Inflammatory macrophage treated with lipopolysaccharide for 4 hours (primary cell): Measurements from ENCODE around the gene CDKAL1.
A peak's percentile ranks its signal among the peaks of the same experiment; 100 is the strongest.
"Not testable (repeated sequence)": the region's sequence is repeated elsewhere in the genome, so short reads cannot be mapped to it uniquely, and the experiment has no call there.

Source experiments
- DNase-seq: peaks from one replicate; pipeline ENCODE4 v3.0.0-alpha.2; 2020

CDKAL1 gene

DNA sequence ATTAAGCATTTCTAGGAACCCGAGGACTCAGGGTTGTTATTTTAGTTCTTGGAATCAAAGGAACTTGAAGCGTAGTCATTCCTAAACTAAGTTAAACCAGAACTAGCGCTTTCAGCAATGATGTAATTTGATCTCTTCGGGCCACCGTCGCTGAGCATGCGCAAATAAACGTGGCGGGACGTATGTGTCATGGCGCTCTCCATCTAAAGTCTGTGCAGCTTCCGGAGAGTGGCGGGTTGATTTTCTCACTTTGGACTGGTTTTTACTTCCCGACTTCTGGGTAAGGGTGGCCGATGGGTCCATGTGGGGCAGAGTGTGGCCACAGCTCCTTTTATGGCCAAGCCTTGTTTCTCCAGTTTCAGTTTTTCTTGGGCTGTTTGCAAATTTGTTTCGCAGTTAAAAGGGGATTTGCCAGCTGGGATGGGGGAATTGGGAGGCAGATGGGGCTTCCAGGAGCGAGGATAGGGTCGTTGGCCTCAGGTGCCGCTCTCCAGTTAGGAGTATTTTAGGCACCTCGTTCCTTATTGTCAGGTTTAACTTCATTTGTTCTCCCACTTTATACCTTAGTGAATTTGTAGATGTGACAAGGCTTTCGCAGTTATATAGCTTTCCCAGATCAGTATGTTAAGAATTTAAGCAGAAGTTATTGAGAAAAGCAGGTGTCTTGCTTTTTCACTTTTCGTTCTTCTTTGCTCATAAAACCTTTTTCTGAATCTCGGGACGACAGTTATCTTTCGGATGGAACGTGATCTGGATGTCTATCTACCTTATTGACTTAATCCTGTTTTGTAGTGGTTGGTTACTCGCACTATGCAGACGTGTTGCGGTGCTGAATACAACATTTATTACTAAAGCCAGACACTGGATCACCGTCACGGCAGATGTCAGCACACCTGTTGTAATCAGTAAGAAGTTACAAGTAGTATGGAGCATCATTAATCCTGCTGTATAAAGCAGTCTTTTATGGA, at the start of gene CDKAL1:
TSS of gene CDKAL1 (plus strand) at position 163 of the 968 bp plus-strand sequence. CDS start 11,894 bp downstream, outside the sequence.
- DNase-seq, result peak; percentile 94

DNA sequence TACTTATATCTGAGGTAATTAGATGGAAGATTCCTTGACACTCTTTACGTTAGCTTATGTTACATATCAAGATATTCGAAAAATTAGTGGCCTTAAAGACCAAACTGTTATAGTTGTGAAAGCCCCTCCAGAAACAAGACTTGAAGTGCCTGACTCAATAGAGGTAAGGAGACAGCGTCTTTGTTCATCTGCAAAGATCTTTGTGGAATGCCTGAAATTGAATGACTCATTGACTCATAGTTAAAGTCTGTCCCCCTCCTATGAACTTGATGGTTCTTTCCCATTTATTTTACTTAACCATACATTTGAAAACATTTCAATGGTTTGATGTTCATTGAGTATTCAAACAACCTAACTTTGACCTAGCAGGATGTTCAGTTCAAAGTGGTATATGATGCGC, 47.6 kb upstream of the CDKAL1 start:
- no peak for DNase-seq

DNA sequence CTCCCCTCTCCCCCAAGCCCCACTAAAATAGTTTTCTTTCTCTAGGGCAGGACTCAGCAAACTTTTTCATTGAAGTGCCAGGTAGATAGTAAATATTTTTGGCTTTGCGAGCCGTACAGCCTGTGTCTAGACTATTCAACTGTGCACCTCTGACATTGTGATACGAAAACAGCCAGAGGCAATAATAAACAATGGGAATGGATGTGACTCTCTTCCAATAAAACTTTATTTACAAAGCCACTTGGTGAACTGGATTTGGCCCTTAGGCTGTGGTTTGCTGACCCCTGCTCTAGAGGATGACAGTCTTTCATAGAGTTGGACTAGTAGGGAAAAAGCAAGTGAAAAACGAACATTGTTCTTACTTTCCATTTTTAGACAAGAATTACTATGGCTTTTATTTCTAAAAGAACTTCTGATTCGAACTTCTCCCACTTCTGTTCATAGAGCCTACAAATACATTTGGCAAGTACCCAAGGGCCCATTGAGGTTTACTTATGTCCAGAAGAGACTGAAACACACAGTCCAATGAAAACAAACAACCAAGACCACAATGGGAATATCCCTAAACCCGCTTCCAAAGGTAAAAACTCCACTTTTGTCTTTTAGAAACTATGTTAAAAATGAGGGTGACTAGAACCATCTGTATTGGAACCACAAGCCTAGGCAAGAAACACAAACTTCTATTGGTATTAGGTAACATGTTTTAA, 46.4 kb upstream of the CDKAL1 start:
- no peak for DNase-seq

DNA sequence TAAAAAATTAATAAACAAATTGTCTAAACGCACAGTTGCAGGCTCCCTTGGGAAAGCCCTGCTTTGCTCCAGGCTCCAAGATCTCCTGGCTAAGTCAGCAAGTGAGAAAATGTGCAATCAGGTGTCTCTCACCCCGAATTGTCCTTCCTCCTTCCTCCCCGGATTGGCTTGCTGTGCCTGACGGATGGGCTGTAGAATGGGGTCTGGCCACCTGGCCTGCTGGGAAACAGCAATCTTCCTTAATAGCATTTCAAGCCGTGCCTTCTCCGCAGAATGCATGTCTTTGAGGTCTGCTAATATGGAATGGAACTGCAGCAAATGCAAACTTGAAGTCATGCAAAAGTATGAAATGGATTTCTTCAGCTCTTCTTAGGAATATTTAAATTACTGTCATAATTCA, 43.7 kb upstream of the CDKAL1 start:
- no peak for DNase-seq

DNA sequence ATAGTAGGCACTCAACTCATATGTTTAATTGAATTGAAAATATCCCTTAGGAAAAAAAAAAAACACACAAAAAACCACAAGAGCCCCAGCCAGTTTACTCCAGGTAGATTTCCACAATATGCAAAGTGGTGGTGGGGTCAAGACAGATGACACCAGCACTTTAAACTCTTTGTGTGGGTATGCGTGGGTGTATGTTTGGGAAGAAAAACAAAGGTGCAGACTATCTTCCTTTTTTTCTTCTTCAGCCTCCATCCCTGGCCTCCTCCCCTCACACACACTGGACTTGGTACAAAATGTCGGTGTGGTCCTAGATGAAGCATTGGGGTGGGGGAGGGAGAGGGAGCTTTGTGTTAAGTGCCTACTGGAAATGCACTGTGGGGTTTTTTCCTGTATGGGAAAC, 42.2 kb upstream of the CDKAL1 start:
- no peak for DNase-seq

DNA sequence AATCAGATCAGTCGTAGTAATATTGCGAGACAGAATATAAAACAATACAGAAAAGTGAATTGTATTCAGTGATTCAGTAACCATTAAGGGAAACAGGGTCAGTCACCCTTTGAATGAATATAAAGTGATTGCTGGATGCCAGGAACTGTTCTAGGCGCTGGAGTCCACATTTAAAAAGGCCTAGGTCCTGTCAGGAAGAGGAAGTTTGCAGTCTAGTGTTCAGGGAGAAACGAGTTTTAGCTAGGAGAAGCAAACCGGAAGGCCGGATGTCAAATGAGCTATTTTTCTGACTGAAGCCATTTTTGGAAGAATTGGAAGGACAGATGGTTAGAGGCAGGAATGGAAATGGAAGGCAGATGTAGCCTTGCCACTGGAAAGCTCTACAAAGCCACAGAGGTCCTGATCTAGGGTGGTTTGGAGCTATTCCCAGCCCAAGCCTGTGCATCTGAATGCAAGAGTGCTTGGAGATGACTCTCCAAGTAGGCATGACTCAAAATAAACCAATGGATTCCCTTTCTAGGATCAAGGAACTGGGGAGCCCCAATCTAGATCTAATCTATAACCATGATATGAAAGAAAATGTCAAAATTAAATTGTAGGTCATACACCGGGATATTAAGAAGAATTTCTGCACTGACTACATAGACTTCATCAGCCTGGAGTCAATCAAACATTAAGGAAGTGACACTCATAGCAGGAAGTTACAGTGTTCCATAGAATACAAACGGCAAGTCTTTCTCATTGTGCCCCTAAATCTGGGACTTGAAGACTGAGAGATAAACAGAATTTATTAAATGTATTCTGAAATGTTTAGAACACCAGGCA, 36.8 kb upstream of the CDKAL1 start:
- DNase-seq, result peak; percentile 71

DNA sequence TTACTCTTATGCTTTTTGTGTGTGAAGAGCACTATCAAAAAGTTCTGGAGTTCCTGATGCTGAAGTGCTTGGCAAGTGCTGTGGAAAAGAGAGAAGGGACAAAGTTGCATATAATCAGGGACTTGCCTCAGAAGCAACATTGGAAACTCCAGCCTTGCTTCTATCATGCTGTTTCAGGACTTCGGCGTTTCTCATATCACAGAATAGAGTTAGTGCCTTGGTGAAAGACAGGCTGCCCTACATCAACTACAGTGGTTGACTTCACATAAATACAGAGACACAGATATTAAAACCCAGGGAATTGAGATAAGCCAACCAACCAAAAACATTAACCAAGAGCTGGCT, 36.2 kb upstream of the CDKAL1 start:
- DNase-seq, result peak; percentile 86

DNA sequence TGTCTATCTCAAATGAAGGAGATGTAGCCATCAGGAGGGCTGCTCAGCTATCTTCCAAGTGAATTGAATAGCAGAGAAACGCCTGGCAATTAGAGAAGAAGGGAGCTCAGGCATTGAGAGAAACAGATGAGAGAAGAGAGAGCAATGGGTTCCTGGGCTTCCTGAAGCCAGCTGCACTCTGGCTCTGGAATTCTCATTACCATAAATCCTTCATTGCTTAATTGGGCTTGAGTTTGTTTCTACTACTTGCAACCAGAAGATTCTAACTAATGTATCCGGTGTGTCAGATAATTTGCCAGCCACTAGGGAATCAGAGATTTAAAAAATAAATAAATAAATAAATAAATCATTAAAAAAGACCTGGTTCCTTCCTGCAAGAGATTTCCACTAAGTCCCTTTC, 25.0 kb upstream of the CDKAL1 start:
- no peak for DNase-seq

DNA sequence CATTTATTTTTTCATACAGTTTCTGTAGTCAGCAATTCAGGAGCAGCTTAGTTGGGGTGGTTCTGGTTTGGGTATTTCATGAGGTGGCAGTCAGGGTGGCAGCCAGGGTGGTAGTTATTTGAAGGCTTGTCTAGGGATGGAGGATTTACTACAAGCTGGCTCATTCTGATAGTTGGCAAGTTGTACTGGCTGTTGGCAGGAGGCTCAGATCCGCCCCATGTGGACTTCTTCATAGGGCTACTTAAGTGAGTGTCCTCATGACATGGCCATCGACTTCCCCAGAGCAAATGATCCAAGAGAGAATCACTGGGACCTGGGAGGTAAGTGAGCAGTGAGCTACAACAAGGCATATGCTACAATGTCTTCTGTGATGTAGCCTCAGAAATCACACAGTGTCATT, 22.4 kb upstream of the CDKAL1 start:
- DNase-seq, result no peak

DNA sequence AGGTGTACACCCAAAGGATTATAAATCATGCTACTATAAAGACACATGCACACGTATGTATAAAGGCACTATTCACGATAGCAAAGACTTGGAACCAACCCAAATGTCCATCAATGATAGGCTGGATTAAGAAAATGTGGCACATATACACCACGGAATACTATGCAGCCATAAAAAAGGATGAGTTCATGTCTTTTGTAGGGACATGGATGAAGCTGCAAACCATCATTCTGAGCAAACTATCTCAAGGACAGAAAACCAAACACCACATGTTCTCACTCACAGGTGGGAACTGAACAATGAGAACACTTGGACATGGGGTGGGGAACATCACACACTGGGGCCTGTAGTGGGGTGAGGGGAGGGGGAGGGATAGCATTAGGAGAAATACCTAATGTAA, 9.0 kb upstream of the CDKAL1 start:
- not testable (repeated sequence) for DNase-seq

DNA sequence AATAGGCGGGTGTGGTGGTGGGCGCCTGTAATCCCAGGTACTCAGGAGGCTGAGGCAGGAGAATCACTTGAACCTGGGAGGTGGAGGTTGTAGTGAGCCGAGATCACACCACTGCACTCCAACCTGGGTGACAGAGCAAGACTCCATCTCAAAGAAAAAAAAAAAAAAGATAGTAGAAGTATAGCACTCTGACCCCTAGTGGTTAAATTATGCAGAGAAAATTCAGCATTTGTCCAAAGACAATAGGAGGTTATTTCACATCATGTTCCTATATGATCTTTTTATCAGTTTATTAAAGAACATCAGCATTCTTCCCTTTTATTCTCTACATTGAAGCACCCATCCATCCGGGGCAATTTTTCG, 5.2 kb upstream of the CDKAL1 start:
- peak; percentile 70 for DNase-seq

DNA sequence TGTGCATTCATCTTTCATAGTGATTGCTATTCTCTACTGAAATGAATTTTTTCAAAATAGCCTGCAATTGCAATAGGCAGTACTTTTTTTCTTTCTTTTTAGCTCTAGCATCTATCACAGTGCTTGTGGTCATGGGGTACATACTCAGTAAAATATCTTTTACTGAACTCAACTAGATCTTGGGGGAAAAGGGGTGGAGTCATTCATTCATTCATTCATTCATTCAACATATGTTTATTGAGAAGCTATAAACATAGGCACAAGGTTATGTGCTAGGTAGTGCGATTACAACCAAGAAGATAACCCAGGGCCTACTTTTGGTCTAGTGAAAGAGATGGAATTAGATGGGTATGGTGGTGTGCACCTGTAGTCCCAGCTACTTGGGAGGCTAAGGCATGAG, 1.4 kb upstream of the CDKAL1 start:
- DNase-seq, result no peak

DNA sequence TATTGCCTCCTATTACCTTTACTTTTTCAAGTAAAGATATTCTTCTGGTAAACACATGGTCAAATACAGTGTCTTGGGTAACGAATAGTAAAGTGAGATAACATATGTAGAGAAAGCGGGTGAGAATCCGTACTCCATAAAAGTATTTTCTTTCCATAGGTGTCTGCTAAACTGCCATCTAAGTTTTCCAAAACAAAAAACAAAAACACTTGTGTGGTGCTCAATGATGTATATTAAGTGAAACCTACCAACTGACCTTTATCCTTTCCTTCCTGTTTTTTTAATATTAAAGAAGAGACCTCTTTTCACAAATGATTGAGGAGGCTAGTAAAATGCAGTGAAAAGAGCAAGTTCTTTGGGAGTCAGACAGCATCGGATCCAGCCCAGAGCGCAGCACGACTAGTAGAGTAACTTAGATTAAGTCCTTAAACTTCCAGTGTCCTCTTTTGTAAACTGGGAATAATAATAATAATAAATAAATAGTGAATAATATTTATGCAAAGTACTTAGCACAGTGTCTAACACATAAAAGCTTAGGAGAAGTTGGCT, 437 bp upstream of the CDKAL1 start:
- DNase-seq, result peak; percentile 47

DNA sequence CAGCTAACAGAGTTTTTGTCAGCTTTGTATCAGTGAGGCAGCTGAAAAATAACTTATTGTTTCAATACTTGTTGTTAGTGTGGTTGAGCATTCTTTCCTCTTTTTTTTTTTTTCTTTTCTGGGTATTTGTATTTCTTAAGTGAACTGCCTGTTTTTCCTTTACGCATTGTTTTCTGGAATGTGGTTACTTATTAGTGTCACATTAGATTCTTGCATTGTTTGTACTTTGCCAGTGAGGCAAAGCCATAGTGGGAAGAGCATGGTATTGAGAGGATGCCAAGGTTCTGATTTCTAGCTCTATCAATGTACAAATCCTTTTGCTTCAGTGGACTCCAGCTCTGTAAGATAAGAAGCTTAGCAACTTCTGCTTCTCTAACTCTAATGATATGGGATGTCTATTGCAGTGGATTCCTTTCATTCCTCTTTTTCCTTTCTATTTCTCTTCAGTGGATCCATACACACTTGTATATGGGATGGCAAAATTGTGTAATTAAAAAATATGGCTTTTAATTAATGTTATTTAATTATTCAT, 3.9 kb downstream of the CDKAL1 start:
- DNase-seq, result no peak

DNA sequence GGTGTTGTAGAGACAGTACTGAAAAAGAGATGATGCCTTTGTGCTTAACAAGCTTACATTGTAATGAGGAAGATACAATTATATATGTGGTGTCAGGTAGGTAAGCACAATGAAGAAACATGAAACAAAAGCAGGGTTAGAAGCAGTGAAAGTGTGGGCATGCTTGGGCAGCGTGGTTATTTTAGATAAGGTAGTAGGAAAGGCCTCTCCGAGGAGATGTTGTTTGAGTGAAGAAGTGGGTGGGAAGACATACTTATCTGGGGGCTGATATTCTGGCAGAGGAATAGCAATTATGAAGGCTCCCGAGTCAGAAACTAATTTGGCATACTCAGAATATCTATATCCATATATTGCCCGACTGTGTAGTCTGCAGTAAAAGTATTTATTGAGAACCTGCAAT, 4.7 kb downstream of the CDKAL1 start:
- no peak for DNase-seq

DNA sequence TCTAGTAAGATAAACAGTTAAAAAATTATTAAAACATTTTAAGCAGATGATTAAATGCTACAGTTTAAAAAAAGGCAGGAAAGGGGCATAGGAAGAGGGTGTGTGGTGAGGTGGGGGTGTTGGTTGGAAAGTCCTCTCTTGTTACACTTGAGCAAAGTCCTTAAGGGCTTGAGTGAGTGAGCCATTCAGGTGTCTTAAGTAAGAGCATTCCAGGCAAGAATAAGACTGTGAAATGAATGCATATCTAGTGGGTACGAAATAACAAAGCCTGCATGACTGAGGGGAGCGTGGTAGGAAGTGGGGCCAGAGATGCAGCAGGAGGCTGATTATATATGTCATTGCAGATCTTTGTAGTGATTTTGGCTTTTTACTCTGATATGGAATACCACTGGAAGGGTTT, 5.1 kb downstream of the CDKAL1 start:
- DNase-seq, result no peak

DNA sequence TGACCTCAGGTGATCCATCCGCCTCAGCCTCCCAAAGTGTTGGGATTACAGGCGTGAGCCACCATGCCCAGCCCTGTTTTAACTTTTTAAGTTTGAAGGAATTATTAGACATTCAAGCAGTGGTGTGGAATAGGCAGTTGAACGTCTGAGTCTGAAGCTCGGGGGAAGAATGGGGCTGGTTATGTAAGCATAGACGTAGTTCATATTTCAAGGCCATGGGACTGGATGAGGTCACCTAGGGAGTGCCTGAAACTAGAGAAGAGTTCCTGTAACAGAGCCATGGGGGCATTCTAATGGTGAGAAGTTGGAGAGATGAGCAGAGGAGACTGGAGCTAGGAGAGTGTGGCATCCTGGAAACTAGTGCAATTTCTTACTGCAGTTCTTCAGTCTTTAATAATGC, 6.4 kb downstream of the CDKAL1 start:
- DNase-seq, result peak; percentile 90

DNA sequence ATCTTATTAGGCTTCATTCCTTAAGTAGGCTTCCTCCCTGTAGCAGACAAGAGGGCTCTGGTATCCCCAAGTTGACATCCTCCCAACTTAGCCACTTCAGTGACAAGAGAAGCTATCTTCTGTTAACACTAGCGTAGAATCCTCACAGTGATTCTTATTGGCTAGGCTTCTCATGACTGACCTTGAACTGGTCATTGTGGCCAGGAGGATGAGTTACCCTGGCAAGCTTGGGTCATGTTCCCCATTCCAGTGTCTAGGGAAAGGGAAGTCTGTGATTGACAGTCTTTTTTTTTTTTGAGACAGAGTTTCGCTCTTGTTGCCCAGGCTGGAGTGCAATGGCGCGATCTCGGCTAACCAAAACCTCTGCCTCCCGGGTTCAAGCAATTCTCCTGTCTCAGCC, 7.1 kb downstream of the CDKAL1 start:
- peak; percentile 88 for DNase-seq

DNA sequence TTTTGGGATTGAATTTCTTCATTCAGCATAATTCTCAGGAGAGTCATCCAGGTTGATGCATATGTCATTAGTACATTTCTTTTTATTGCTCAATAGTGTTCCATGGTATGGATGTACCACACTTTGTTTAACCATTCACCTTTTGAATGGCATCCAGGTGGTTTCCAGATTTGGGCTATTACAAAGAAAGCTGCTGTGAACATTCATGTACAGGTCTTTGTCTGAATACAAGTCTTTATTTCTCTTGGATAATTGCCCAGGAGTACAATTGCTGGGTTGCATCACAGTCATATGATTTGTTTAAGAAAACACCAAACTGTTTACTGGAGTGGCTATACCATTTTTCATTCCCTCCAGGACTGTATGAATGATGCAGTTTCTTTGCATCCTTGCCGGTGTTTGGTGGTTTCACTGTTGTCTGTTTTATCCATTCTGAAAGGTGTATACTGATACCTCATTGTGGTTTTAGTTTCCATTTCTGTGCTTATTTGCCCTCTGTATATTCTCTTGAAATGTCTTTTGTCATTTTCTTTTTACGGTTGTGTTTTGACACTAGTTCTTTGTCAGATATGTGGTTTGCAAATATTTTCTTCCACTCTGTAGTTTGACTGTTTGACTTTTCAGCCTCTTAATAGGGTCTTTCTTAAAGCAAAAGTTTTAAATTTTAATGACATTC, 8.8 kb downstream of the CDKAL1 start:
- peak; percentile 35 for DNase-seq

DNA sequence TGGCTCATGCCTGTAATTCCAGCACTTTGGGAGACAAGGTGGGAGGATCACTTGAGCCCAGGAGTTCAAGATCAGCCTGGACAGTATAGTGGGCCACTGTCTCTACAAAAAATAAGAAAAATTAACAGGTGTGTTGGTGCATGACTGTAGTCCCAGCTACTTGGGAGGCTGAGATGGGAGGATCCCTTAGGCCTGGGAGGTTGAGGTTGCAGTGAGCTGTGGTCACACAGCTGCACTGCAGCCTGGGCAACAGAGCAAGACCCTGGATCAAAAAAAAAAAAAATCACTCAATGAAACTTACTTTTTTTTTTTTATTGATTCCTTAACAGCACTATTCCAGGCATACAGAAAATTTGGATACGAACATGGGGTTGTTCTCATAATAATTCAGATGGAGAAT, 14.0 kb downstream of the CDKAL1 start:
- no peak for DNase-seq

DNA sequence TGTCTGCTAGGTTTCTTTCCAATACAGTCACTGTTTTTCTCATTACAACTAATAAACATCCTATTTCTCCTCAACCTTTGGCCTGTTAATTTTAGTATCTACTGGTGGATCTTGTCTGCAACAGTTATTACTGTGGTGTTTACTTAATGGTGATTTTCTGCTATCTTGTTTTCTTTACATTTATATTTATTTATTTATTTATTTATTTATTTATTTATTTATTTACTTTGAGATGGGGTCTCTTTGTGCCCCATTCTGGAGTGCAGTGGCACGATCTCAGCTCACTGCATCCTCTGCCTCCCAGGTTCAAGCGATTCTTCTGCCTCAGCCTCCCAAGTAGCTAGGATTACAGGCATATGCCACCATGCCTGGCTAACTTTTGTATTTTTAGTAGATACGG, 15.1 kb downstream of the CDKAL1 start:
- not testable (repeated sequence) for DNase-seq

DNA sequence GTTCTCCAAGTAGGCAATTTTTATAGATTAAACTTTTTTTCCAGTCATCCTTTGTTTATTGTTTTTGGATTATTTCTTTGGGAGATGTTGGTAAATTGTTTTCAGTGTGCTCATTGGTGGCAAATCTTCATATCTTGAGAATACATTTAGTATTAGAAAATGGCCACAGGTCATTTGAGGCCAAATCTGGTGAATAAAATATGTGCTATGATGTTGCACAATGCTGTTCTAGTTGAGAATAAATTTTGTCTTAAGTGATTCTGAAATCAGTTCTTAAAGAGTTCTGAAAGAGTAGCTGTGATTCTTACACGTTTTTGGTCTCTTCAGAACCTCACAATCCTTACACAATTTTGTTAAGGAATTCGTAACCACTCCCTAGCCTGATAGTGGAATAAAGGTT, 20.1 kb downstream of the CDKAL1 start:
- DNase-seq, result no peak
